ACC112 (cell line): Measurements from ENCODE around the gene CEACAM16.

Experiments used
- H2AFZ ChIP-seq: fragments of 200-600 bp; sonication (generic); one replicate; pipeline ENCODE4 v1.6.0; 2017; ENCODE audit warnings: antibody characterized with exemption, low read length; ENCODE audit not compliant: unreplicated experiment
- H3K27ac ChIP-seq: fragments of 200-600 bp; sonication (generic); 2 replicates; pipeline ENCODE4 v1.5.1; 2014; ENCODE audit warnings: low read depth, mild to moderate bottlenecking, antibody characterized with exemption, low read length, moderate library complexity
- H3K27me3 ChIP-seq: fragments of 200-600 bp; sonication (generic); 2 replicates; pipeline ENCODE4 v1.6.1; 2014; ENCODE audit warnings: mild to moderate bottlenecking, antibody characterized with exemption, low read length, moderate library complexity, mixed read lengths; ENCODE audit not compliant: insufficient read depth
- H3K36me3 ChIP-seq: fragments of 200-600 bp; sonication (generic); 2 replicates; pipeline ENCODE4 v1.6.1; 2016; ENCODE audit warnings: mild to moderate bottlenecking, antibody characterized with exemption, low read length, moderate library complexity, mixed read lengths; ENCODE audit not compliant: insufficient read depth
- H3K4me1 ChIP-seq: fragments of 200-600 bp; sonication (generic); one replicate; pipeline ENCODE4 v1.6.1; 2016; ENCODE audit warnings: low read length, mixed read lengths; ENCODE audit not compliant: insufficient read depth, unreplicated experiment, control insufficient read depth
- H3K4me3 ChIP-seq: fragments of 200-600 bp; sonication (generic); 2 replicates; pipeline ENCODE4 v1.5.1; 2014; ENCODE audit warnings: mild to moderate bottlenecking, low read depth, low read length
- H3K79me2 ChIP-seq: fragments of 200-600 bp; sonication (generic); one replicate; pipeline ENCODE4 v1.6.0; 2016; ENCODE audit warnings: low read length; ENCODE audit not compliant: control insufficient read depth, unreplicated experiment, insufficient read depth

CEACAM16 gene

DNA sequence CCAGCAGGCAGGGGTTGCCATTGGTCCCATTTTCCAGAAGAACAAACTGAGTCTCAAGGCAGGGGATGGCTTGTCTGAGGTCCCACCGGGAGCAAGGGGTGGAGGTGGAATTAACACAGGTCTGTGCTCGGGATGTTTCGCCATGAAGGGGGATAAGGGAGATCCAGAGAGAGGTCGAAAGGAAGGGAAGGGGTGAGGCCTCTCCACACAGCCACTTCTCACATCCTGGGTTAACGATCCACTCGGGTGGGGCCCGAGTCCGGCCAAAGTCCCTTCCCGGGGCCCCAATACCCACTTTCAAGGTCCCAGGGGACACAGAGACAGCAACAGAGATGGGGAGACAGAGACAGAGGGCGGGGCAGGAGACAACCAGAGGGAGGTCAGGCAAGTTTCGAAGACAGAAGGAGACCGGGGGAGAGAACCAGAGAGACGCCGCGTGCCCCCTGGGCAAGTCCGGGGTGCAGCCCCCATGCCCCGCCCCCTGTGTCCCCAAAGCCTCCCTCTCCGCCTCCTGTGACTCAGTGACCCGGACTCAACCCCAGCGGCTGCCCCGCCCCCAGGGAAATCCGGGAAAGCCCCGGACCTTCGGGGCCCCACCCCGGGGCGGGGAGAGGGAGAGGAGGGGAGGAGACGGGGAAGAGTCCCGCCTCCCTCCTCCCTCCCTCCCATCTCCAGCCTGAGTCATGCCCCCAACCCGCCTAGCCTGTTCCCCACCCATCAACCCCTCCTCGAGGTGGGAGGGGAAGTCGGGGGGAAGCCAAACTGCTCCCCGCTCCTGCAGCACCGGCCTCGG lies 48.2 kb downstream of the CEACAM16 start:
- Histone ChIP-seq H2AFZ (no peak overlapping the region), H3K27ac (peak overlapping the region; percentile 92), H3K4me3 (peak overlapping the region; percentile 94), H3K4me1 (peaks cover 39% of the 10 kb centered on the region), H3K36me3 (no peaks in the 10 kb centered on the region), H3K79me2 (peaks cover 29% of the 10 kb centered on the region), H3K27me3 (no peaks in the 10 kb centered on the region)

DNA sequence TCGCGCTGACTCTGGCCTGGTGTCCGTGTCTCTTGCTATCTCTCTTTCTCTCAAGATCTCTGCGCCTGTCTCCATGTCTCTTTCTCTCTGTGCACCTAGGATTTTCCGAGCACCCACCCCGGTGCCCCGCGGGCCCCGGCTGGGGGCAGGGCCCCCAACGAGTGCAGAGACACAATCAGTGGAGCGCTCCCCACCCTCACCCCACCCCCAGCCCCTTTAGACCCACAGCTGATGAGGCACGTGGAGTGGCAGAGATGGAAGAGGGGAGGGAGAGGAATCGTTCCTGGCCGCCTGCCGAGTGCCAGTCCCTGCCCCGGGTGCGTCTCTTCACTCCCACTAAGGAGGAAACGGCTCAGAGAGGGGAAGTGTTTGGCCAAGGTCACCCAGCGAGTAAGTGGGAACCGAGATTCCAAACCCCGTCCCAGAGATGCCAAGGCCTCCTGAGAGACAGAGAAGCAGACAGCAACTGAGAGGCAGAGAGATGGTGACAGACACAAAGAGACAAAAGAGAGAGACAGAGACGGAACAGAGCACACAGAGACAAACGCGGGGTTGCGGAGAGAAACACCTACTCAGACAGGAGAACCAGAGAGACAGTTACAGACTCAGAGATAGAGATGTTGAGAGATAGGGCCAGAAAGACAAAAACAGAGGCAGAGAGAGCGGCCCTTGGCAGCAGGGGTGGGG lies 48.9 kb downstream of the CEACAM16 start:
- Histone ChIP-seq H3K36me3 (peaks cover 5% of the 10 kb centered on the region), H3K4me1 (peaks cover 39% of the 10 kb centered on the region), H2AFZ (peak overlapping the region; percentile 66), H3K4me3 (peak overlapping the region; percentile 94), H3K79me2 (peaks cover 35% of the 10 kb centered on the region), H3K27ac (peak overlapping the region; percentile 92), H3K27me3 (no peaks in the 10 kb centered on the region)

DNA sequence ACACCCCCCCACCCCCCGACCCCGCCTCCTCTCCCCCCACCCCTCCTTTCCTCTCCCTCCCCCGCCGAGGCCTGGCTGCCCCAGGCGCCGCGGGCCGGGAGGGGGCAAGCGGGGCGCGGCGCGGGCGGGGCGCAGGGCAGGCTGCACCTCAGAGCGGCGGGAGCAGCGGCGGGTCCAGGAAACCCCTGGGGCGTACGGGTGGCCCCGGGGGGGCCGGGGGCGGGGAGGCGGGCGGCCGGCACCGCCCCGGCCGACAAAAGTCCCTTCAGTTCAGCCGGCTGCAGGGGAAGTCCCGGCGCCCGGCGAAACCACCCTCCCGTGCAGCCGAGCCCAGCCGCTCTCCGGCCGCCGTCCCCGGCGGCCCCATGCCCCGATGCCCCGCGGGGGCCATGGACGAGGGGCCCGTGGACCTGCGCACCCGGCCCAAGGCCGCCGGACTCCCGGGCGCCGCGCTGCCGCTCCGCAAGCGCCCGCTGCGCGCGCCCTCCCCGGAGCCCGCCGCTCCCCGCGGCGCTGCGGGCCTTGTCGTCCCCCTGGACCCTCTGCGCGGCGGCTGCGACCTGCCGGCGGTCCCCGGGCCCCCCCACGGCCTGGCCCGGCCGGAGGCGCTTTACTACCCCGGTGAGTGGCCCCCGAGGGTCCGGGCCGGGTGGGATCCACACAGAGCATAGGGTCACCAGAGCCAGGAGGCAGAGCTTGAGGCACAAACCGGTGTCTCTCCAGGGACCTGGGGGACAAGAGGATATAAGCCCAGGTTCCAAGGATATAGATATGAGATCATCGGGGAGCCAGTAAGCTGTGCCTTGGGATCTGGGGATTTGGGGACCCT lies 49.7 kb downstream of the CEACAM16 start, which contains the start of gene BCL3:
TSS of gene BCL3 (plus strand) at position 283 of the 829 bp plus-strand sequence. CDS start at position 366, 83 bp downstream.
- Histone ChIP-seq H3K36me3 (peaks cover 6% of the 10 kb centered on the region), H3K4me1 (peaks cover 35% of the 10 kb centered on the region), H3K27ac (peak within 1 kb of the TSS; percentile 92), H3K4me3 (peak within 1 kb of the TSS; percentile 94), H3K27me3 (no peaks in the 10 kb centered on the region), H3K79me2 (peaks cover 36% of the 10 kb centered on the region), H2AFZ (peak within 1 kb of the TSS; percentile 66)

DNA sequence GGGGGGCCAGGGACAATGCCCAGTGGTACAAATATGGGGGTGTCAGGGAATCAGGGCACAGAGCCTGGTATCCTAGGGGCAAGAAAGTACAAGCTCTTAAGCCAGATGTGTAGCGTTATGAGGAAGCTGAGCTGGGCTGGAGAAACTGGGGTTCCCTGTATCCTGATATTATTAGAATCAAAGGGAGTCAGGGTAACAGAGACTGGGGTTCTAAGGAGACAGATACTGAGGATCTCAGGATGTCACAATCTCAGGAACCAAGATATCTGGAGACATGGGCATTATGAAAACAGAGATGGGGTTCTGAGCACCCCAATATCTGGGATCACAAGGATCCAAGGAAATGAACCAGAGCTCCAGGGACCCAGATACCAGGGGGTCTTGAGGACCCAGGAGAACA lies 50.3 kb downstream of the CEACAM16 start:
- no peaks in the 10 kb centered on the region for H3K27me3 ChIP-seq
- H3K27ac ChIP-seq: peak overlapping the region; percentile 92
- H3K36me3 ChIP-seq: peaks cover 6% of the 10 kb centered on the region
- H3K79me2 ChIP-seq: peaks cover 36% of the 10 kb centered on the region
- H3K4me1 ChIP-seq: peaks cover 41% of the 10 kb centered on the region
- H3K4me3 ChIP-seq: peak overlapping the region; percentile 94
- H2AFZ ChIP-seq: no peak overlapping the region

DNA sequence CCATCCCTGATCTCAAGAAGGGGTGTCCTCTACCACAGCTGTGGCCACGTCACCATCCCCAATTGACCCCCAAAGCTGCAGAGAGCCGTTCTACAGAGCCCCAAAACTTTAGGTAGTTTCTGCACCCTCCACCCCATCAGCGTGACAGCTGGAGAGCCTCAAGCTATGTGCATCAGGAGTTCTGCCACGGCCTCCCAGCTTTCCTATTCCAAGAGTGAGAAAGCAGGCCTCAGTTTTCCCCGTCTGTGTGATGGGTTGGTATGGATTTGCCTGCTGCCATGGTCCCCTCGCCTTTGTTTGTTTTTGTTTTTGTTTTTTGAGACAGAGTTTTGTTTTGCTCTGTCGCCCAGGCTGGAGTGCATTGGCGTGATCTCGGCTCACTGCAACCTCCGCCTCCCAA lies 51.0 kb downstream of the CEACAM16 start:
- peak overlapping the region; percentile 94 for H3K4me3 ChIP-seq
- H3K4me1 ChIP-seq: peaks cover 45% of the 10 kb centered on the region
- peaks cover 9% of the 10 kb centered on the region for H3K36me3 ChIP-seq
- no peak overlapping the region for H2AFZ ChIP-seq
- H3K79me2 ChIP-seq: peaks cover 41% of the 10 kb centered on the region
- H3K27me3 ChIP-seq: no peaks in the 10 kb centered on the region
- H3K27ac ChIP-seq: peak overlapping the region; percentile 92

DNA sequence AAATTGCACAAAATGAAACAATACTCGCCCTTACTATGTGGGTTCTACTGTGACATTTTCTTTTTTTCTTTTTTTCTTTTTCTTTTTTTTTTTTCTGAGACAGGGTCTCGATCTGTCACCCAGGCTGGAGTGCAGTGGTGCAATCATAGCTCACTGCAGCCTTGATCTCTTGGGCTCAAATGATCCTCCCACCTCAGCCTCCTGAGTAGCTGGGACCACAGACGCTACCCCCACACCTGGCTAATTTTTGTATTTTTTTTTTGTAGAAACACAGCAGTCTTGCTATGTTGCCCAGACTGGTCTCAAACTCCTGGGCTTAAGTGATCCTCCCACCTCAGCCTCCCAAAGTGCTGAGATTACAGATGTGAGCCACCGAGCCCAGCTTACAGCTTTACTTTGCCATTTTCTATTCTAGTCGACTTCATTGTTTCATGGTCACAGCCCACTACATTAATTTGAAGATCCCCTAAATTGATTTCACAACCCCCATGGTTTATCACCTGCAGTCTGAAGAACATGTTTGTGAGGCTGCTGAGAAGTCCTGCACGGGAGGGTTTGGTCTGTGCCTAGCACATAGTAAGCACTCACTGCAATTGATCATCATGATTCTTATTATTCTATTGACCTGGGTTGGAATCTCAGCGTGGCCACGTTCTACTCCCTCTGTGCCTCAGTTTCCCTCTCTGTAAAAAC lies 53.3 kb downstream of the CEACAM16 start:
- no peak overlapping the region for H2AFZ ChIP-seq
- H3K27me3 ChIP-seq: no peaks in the 10 kb centered on the region
- peaks cover 41% of the 10 kb centered on the region for H3K4me1 ChIP-seq
- peaks cover 9% of the 10 kb centered on the region for H3K36me3 ChIP-seq
- peaks cover 47% of the 10 kb centered on the region for H3K79me2 ChIP-seq
- peak overlapping the region; percentile 42 for H3K4me3 ChIP-seq
- peak overlapping the region; percentile 95 for H3K27ac ChIP-seq

DNA sequence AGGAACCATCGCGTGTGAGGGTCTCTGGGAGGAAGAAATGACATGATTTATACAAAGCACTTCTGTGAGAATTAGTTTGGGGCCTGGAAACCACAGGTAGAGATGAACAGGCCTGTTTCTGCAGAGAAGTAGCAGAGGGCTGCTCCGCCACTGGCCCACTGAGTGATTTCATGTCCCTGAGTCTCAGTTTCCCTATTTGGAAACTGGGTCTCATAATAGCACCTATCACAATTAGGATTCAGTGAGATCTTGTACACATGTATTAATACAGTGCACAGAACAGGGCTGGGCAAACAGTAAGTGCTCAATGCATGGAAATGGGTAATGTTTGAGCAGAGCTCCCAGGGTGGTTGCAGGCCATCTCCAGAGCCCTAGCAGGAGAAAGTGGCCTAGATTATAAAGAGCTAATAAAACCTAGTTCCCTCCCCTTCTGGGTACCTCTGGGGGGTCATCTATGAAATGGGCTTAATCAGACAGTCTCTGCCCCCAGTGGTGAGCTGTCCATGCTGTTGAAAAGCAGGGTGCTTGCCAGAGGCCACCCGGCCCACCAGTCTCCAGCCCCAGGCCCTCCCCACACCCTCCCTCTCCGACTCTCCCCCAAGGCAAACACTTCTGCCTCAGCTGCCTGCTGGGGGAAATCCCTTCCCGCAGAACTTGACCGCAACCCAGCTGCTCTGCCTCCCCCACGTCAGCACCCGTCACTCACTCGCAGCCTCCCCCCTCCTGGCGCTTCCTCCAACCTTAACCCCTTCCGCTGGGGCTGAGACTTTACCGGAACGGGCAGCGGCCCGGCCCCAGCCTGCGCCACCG lies 54.1 kb downstream of the CEACAM16 start:
- Histone ChIP-seq H3K79me2 (peaks cover 47% of the 10 kb centered on the region), H3K36me3 (peaks cover 9% of the 10 kb centered on the region), H2AFZ (no peak overlapping the region), H3K27ac (peak overlapping the region; percentile 95), H3K4me3 (peak overlapping the region; percentile 42), H3K4me1 (peaks cover 46% of the 10 kb centered on the region), H3K27me3 (no peaks in the 10 kb centered on the region)

DNA sequence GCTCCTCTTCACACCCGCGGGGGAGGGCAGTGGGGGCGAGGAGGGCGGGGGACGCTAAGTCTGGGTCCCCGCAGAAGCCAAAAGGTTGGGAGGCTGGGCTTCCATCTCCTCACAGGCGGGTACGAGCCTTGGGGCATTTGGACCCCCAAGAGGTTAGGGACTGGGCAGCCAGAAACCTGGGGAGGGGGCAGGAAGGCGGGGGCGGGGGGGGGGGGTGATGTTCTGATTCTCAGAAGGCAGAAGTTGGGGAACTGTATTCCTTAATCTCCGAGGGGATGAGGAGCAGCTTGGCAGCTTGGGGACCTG lies 54.6 kb downstream of the CEACAM16 start:
- Histone ChIP-seq H3K36me3 (peaks cover 13% of the 10 kb centered on the region), H3K79me2 (peaks cover 47% of the 10 kb centered on the region), H3K4me3 (peak overlapping the region; percentile 77), H3K27me3 (no peaks in the 10 kb centered on the region), H3K27ac (peak overlapping the region; percentile 95), H2AFZ (no peak overlapping the region), H3K4me1 (peaks cover 46% of the 10 kb centered on the region)

DNA sequence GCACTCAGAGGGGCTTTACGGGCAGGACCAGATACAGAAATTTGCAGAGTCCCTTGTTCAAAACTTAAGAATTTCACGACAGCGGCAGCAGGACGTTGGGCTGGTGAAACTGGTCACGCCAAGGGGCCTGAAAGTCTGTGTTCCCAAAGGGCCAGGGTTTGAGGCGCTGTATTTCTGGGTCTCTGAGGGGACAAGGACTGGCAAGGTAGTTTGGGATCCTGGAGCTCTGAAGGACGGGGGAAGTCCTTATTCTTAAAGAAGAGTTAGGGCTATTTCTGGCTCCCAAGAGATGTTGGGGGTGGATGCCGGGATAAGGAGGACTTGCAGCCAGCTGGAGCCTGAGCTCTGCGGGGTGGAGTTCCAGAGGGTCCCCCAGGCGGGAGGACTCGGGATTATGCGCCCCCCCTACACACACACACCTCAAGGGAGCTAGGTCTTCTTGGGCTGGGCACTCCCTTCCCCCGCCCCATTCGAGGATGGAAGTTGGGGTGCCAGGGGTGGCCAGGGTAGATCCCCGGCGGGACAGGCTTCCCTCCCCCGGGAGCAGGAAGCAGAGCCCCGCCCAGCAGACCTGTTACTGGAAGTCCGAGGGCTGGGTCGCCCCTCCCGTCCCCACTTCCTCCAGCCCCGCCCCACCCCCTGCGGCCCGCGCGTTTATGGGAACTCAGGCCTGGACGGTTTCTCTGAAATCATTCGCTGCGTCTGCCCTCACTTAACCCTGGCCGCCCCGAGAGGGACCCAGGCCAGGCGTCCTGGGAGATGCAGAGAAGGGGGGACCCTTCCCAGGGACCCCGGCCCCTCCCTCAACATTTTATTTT lies 55.2 kb downstream of the CEACAM16 start:
- H2AFZ ChIP-seq: no peak overlapping the region
- H3K4me3 ChIP-seq: peak overlapping the region; percentile 77
- H3K4me1 ChIP-seq: peaks cover 46% of the 10 kb centered on the region
- H3K36me3 ChIP-seq: peaks cover 13% of the 10 kb centered on the region
- H3K27ac ChIP-seq: peak overlapping the region; percentile 95
- no peaks in the 10 kb centered on the region for H3K27me3 ChIP-seq
- H3K79me2 ChIP-seq: peaks cover 42% of the 10 kb centered on the region
